Measurements from ENCODE around the gene EIF4B.

GRCh38 chr12:53057816-53058500, 51.7 kb downstream of the EIF4B start:
- no peak for TF ChIP-seq FOXP1 (CRISPR knock-in tag; IDR thresholded peaks at IDR 0.05)
- TF ChIP-seq POLR2A (conservative IDR thresholded peaks at IDR 0.05), result no peak
- TF ChIP-seq RBBP5 (IDR thresholded peaks at IDR 0.05; ENCODE audit: borderline replicate concordance, insufficient read depth, low read length, poor library complexity, severe bottlenecking), result no peak
- TF ChIP-seq JUND (IDR thresholded peaks at IDR 0.05; ENCODE audit: borderline replicate concordance, low read depth, low read length), result no peak
- TF ChIP-seq JUND (tag; IDR thresholded peaks at IDR 0.05; ENCODE audit: borderline replicate concordance, low read depth, low read length), result no peak
- no peak for TF ChIP-seq ZNF174 (CRISPR knock-in tag; IDR thresholded peaks at IDR 0.05)
- no peak for TF ChIP-seq CCAR2 (IDR thresholded peaks at IDR 0.05; ENCODE audit: low read depth, low read length)
- no peak for TF ChIP-seq ZBTB7A (IDR thresholded peaks at IDR 0.05; ENCODE audit: borderline replicate concordance, control insufficient read depth, low read depth, low read length)
- no peak for TF ChIP-seq RERE (CRISPR knock-in tag; IDR thresholded peaks at IDR 0.05; ENCODE audit: borderline replicate concordance)
- TF ChIP-seq HOMEZ (CRISPR knock-in tag; IDR thresholded peaks at IDR 0.05), result no peak
- TF ChIP-seq ZNF589 (CRISPR knock-in tag; IDR thresholded peaks at IDR 0.05; ENCODE audit: low read depth), result no peak
